Activated CD4-positive, alpha-beta T cell treated with anti-CD3 and anti-CD28 coated beads for 4 hours (primary cell): ENCODE data around the gene HSH2D.

Experiments used
- DNase-seq, 2 donors: peaks; one replicate each; pipeline ENCODE4 v3.0.0-alpha.2; 2020

HSH2D gene

GRCh38 chr19:16121141-16121540, 22.3 kb upstream of the HSH2D start:
- DNase-seq = no peak

- no peak for DNase-seq
Measured at GRCh38 chr19:16121967-16122366, 21.5 kb upstream of the HSH2D start.

- DNase-seq = no peak
Measured at GRCh38 chr19:16124953-16125352, 18.5 kb upstream of the HSH2D start.

- no peak for DNase-seq
Measured at GRCh38 chr19:16125737-16126495, 17.6 kb upstream of the HSH2D start.

GRCh38 chr19:16127080-16127479, 16.4 kb upstream of the HSH2D start:
- DNase-seq = no peak

GRCh38 chr19:16127776-16128371, 15.6 kb upstream of the HSH2D start:
- no peak for DNase-seq

- no peak for DNase-seq
Measured at GRCh38 chr19:16131648-16132047, 11.8 kb upstream of the HSH2D start.

- DNase-seq = no peak
Measured at GRCh38 chr19:16133818-16134217, 9.7 kb upstream of the HSH2D start.

GRCh38 chr19:16134510-16134909, 9.0 kb upstream of the HSH2D start:
- DNase-seq = no peak

- DNase-seq = no peak
Measured at GRCh38 chr19:16135430-16136127, 7.9 kb upstream of the HSH2D start.

GRCh38 chr19:16136185-16136999, 7.1 kb upstream of the HSH2D start:
- no peak for DNase-seq

GRCh38 chr19:16139752-16140151, 3.7 kb upstream of the HSH2D start:
- DNase-seq = no peak

GRCh38 chr19:16141043-16141442, 2.4 kb upstream of the HSH2D start:
- DNase-seq = no peak

- no peak for DNase-seq
Measured at GRCh38 chr19:16142032-16142580, 1.4 kb upstream of the HSH2D start.

- DNase-seq = no peak
Measured at GRCh38 chr19:16144216-16144581, 714 bp downstream of the HSH2D start.

- no peak for DNase-seq
Measured at GRCh38 chr19:16146112-16146511, 2.6 kb downstream of the HSH2D start.

GRCh38 chr19:16148443-16149229, 5.2 kb downstream of the HSH2D start:
- DNase-seq = no peak

- no peak for DNase-seq
Measured at GRCh38 chr19:16153582-16154336, 10.3 kb downstream of the HSH2D start.

GRCh38 chr19:16154557-16154956, 11.1 kb downstream of the HSH2D start:
- no peak for DNase-seq

GRCh38 chr19:16155128-16155527, 11.6 kb downstream of the HSH2D start:
- no peak for DNase-seq

- no peak for DNase-seq
Measured at GRCh38 chr19:16156904-16157303, 13.4 kb downstream of the HSH2D start.
